Measurements from ENCODE around the gene CREM. TPM values are rescaled to one million over a fixed set of nuclear protein-coding genes. Genes with fewer than 3 reads are reported as not detected.
"Not testable (repeated sequence)": the region's sequence is repeated elsewhere in the genome, so short reads cannot be mapped to it uniquely, and the experiment has no call there.

The CREM gene
- total RNA-seq, 4 donors from 2014 or later: 12.8 to 15.7 (median 13.3) TPM

DNA sequence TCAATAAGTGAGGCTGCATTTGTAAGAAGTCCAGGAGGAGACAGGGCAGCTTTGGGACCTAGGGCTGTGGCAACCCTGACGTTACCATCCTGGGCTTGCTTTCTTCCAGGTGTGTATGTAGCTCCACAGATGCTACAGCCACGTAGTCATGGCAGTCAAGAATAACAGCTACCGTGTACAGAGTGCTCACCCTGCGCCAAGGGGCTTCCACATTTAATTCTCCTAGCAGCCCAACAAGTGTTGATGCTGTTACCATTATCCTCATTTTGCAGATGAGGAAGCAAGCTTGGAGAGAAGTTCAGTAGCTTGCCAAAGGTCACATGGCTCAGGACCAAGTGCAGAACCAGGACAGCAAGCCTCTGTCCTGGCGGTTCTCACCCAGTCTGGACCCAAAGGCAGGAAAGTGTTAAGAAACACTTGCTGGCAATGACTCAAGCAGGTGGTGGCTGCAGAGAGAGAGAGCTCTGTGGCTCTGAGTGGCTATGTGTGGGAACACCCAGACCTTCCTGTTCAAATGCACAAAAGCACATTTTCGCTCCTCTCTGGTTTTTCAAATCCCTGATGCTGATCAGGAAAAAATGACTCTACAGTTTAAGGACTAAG lies 89.8 kb downstream of the CREM start:
- peaks cover under 1% of the 10 kb centered on the region for H3K36me3 ChIP-seq
- no peaks in the 10 kb centered on the region for H3K9me3 ChIP-seq
- 60% methylated on average over 6 of the region's 6 CpGs for WGBS
- H3K4me3 ChIP-seq: no peak overlapping the region
- TF ChIP-seq, protein P1, sequence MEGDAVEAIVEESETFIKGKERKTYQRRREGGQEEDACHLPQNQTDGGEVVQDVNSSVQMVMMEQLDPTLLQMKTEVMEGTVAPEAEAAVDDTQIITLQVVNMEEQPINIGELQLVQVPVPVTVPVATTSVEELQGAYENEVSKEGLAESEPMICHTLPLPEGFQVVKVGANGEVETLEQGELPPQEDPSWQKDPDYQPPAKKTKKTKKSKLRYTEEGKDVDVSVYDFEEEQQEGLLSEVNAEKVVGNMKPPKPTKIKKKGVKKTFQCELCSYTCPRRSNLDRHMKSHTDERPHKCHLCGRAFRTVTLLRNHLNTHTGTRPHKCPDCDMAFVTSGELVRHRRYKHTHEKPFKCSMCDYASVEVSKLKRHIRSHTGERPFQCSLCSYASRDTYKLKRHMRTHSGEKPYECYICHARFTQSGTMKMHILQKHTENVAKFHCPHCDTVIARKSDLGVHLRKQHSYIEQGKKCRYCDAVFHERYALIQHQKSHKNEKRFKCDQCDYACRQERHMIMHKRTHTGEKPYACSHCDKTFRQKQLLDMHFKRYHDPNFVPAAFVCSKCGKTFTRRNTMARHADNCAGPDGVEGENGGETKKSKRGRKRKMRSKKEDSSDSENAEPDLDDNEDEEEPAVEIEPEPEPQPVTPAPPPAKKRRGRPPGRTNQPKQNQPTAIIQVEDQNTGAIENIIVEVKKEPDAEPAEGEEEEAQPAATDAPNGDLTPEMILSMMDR (IDR thresholded peaks at IDR 0.05): no peak
- no peak for TF ChIP-seq EP300 (IDR thresholded peaks at IDR 0.05)
- no peak for TF ChIP-seq POLR2AphosphoS5 (IDR thresholded peaks at IDR 0.05)
- no peak for TF ChIP-seq POLR2A (IDR thresholded peaks at IDR 0.05)
- H3K27me3 ChIP-seq: no peaks in the 10 kb centered on the region
- no peak overlapping the region for H3K27ac ChIP-seq
- DNase-seq (ENCODE audit: low spot score in 2 of 2): no peak
- peaks cover 14% of the 10 kb centered on the region for H3K4me1 ChIP-seq

GRCh38 chr10:35216956-35217355 lies 90.3 kb downstream of the CREM start:
- WGBS: 86% methylated on average over 9 of the region's 9 CpGs
- not testable (repeated sequence) for H3K36me3 ChIP-seq; H3K27ac ChIP-seq; H3K4me3 ChIP-seq; DNase-seq (ENCODE audit: low spot score in 2 of 2); H3K9me3 ChIP-seq; H3K27me3 ChIP-seq
- peaks cover 14% of the 10 kb centered on the region for H3K4me1 ChIP-seq

- Histone ChIP-seq H3K4me1 (peaks cover 14% of the 10 kb centered on the region), H3K9me3 (no peaks in the 10 kb centered on the region), H3K27me3 (no peaks in the 10 kb centered on the region), H3K4me3 (no peak overlapping the region), H3K27ac (no peak overlapping the region), H3K36me3 (no peaks in the 10 kb centered on the region)
- DNase-seq (ENCODE audit: low spot score in 2 of 2): no peak
- 74% methylated on average over 5 of the region's 5 CpGs for WGBS
- TF ChIP-seq, protein P1 (IDR thresholded peaks at IDR 0.05): no peak
- TF ChIP-seq EP300 (IDR thresholded peaks at IDR 0.05): no peak
- TF ChIP-seq POLR2AphosphoS5 (IDR thresholded peaks at IDR 0.05): no peak
- TF ChIP-seq POLR2A (IDR thresholded peaks at IDR 0.05): no peak
Measured at GRCh38 chr10:35217455-35217854, 90.8 kb downstream of the CREM start.

DNA sequence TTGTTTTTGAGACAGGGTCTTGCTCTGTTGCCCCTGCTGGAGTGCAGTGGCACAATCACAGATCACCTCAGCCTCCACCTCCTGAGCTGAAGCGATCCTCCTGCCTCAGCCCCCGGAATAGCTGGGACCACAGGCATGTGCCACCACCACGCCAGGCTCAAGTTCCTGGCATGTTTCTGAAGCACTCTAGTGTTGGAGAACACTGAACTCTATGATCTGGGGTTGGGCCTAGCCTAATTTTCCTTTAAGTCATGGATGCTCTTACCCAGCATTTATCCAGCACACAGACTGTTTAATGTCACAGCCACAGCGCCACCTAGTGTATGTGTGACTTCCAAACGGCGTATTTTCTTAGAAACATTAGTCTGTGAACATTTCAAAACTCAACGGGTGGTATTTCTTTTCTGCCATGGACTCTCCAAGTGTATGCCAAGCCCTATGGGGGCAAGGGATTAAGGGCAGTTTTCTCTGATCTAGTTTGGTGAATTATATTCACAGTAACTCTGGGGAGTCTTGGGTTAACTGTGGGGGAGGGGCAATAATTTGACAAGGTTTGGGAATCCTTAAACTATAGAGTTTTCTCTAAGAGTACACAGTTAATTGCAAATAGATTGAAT lies 91.8 kb downstream of the CREM start:
- Histone ChIP-seq H3K4me3 (no peak overlapping the region), H3K36me3 (no peaks in the 10 kb centered on the region), H3K9me3 (no peaks in the 10 kb centered on the region), H3K4me1 (peaks cover 14% of the 10 kb centered on the region), H3K27me3 (no peaks in the 10 kb centered on the region), H3K27ac (no peak overlapping the region)
- TF ChIP-seq POLR2AphosphoS5 (IDR thresholded peaks at IDR 0.05): no peak
- TF ChIP-seq, protein P1 (IDR thresholded peaks at IDR 0.05): peak; percentile 64 to 71
- 33% methylated on average over 7 of the region's 7 CpGs for WGBS
- DNase-seq (ENCODE audit: low spot score in 2 of 2): peak; percentile 87 to 90

- no peak for DNase-seq (ENCODE audit: low spot score in 2 of 2)
- no peak overlapping the region for H3K4me3 ChIP-seq
- no peak overlapping the region for H3K27ac ChIP-seq
- peaks cover 14% of the 10 kb centered on the region for H3K4me1 ChIP-seq
- no peak for TF ChIP-seq EP300 (IDR thresholded peaks at IDR 0.05)
- TF ChIP-seq POLR2AphosphoS5 (IDR thresholded peaks at IDR 0.05): no peak
- TF ChIP-seq, protein P1 (IDR thresholded peaks at IDR 0.05): no peak
- no peak for TF ChIP-seq POLR2A (IDR thresholded peaks at IDR 0.05)
- WGBS: 66% methylated on average over 6 of the region's 6 CpGs
- no peaks in the 10 kb centered on the region for H3K27me3 ChIP-seq
- no peaks in the 10 kb centered on the region for H3K36me3 ChIP-seq
- H3K9me3 ChIP-seq: no peaks in the 10 kb centered on the region
Measured at GRCh38 chr10:35219292-35219691, 92.6 kb downstream of the CREM start.
